Activated CD8-positive, alpha-beta T cell treated with anti-CD3 and anti-CD28 coated beads for 36 hours (primary cell): ENCODE results near the gene GCLC. TPM values are rescaled to one million over a fixed set of nuclear protein-coding genes. Genes with fewer than 3 reads are reported as not detected.

ENCODE experiments used
- ATAC-seq: fragments of 200-7000 bp; cut with Tn5 transposase; one replicate; pipeline ENCODE4 v1.10.0; 2021; ENCODE audit warnings: mild to moderate bottlenecking, moderate library complexity
- CTCF ChIA-PET: fragments of 350-600 bp; sonication (Branson Sonifier 250); formaldehyde crosslinking; loops from one replicate; lab custom pipeline; 2021; ENCODE audit warnings: antibody characterized with exemption; lab: Charles Lee
- POLR2A ChIA-PET: fragments of 350-600 bp; sonication (Branson Sonifier 250); formaldehyde crosslinking; loops from one replicate; lab custom pipeline; 2021; ENCODE audit warnings: antibody characterized with exemption; lab: Charles Lee
- DNase-seq: peaks from one replicate; pipeline ENCODE4 v3.0.0-alpha.2; 2020
- H3K27ac Mint-ChIP-seq: one replicate; pipeline ENCODE4 v1.8.0; 2021; ENCODE audit warnings: mild to moderate bottlenecking, mixed read lengths
- H3K27me3 Mint-ChIP-seq: one replicate; pipeline ENCODE4 v1.8.0; 2021; ENCODE audit warnings: mixed read lengths
- H3K36me3 Mint-ChIP-seq: one replicate; pipeline ENCODE4 v1.8.0; 2021; ENCODE audit warnings: low read depth, mixed read lengths
- H3K4me1 Mint-ChIP-seq: one replicate; pipeline ENCODE4 v1.8.0; 2021; ENCODE audit warnings: low read depth, mixed read lengths
- H3K4me3 Mint-ChIP-seq: one replicate; pipeline ENCODE4 v1.8.0; 2021; ENCODE audit warnings: mild to moderate bottlenecking, moderate library complexity, mixed read lengths
- H3K9me3 Mint-ChIP-seq: one replicate; pipeline ENCODE4 v1.8.0; 2021; ENCODE audit warnings: mixed read lengths
- intact Hi-C: fragments of 100-400 bp; cut with micrococcal nuclease; formaldehyde crosslinking; loops from one replicate; pipeline ENCODE4 v1.10.0; 2022
- total RNA-seq, 2 experiments: library from RNA; stranded (reverse); gene quantifications; one replicate each; pipeline ENCODE4 v1.2.3, GENCODE V29; 2021
- TF ChIP-seq, protein P1 (sequence below): fragments of 200-600 bp; IDR thresholded peaks from one replicate; pipeline ENCODE4 v1.8.0; 2022; ENCODE audit warnings: antibody characterized with exemption, mild to moderate bottlenecking

The GCLC gene
- total RNA-seq, 2 experiments from 2014 or later = 17.0 to 18.6 TPM

DNA sequence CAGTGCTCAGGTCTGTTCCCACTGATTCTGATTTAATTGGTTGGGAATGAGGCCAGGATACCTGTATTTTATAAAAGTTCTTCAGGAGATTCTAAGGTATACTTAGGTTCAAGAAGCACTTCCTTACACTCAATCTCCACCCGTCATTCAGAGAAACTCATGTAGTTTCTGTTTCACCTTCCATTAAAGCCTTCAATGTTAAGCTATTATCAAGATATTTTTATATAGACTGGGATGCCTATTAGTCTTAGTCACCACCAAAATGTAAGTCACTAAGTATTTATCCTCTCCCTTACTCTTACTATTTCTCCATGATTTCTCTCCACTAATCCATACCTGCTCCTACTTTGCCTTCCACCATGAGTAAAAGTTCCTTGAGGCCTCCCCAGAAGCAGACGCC, 38.1 kb upstream of the GCLC start:
- H3K27ac Mint-ChIP-seq = no peak overlapping the region
- TF ChIP-seq, protein P1, sequence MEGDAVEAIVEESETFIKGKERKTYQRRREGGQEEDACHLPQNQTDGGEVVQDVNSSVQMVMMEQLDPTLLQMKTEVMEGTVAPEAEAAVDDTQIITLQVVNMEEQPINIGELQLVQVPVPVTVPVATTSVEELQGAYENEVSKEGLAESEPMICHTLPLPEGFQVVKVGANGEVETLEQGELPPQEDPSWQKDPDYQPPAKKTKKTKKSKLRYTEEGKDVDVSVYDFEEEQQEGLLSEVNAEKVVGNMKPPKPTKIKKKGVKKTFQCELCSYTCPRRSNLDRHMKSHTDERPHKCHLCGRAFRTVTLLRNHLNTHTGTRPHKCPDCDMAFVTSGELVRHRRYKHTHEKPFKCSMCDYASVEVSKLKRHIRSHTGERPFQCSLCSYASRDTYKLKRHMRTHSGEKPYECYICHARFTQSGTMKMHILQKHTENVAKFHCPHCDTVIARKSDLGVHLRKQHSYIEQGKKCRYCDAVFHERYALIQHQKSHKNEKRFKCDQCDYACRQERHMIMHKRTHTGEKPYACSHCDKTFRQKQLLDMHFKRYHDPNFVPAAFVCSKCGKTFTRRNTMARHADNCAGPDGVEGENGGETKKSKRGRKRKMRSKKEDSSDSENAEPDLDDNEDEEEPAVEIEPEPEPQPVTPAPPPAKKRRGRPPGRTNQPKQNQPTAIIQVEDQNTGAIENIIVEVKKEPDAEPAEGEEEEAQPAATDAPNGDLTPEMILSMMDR = no peak
- no peak overlapping the region for H3K4me3 Mint-ChIP-seq
- H3K4me1 Mint-ChIP-seq = peaks cover 8% of the 10 kb centered on the region
- POLR2A ChIA-PET = no interaction called here
- no peak for ATAC-seq
- H3K9me3 Mint-ChIP-seq = peaks cover 3% of the 10 kb centered on the region
- no peaks in the 10 kb centered on the region for H3K27me3 Mint-ChIP-seq
- no peak for DNase-seq
- CTCF ChIA-PET = no interaction called here
- H3K36me3 Mint-ChIP-seq = no peaks in the 10 kb centered on the region
- intact Hi-C loops = no loop called here

DNA sequence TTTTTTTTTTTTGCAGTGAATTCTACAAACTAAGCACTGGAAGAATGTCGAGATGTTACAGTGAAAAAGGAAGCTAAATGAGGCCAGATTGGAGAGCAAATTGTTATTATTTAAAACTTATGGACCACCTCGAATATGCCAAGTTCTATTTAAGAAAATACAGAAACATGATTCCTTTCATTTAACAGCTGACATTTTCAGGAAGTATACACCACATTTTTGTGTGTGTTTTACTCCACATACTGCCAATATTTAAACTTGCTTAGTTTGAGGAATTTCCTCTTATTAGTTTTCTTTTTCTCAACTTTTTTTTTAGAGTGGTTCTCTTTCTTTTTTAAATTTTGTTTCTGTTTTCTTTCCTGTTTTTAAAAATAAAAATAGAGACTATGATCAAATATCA, 37.0 kb upstream of the GCLC start:
- no peak for ATAC-seq
- intact Hi-C loops = no loop called here
- DNase-seq = no peak
- H3K27ac Mint-ChIP-seq = no peak overlapping the region
- H3K9me3 Mint-ChIP-seq = peaks cover 3% of the 10 kb centered on the region
- H3K36me3 Mint-ChIP-seq = no peaks in the 10 kb centered on the region
- CTCF ChIA-PET = no interaction called here
- H3K4me3 Mint-ChIP-seq = no peak overlapping the region
- no peaks in the 10 kb centered on the region for H3K27me3 Mint-ChIP-seq
- POLR2A ChIA-PET = no interaction called here
- peaks cover 3% of the 10 kb centered on the region for H3K4me1 Mint-ChIP-seq
- TF ChIP-seq, protein P1 = no peak

DNA sequence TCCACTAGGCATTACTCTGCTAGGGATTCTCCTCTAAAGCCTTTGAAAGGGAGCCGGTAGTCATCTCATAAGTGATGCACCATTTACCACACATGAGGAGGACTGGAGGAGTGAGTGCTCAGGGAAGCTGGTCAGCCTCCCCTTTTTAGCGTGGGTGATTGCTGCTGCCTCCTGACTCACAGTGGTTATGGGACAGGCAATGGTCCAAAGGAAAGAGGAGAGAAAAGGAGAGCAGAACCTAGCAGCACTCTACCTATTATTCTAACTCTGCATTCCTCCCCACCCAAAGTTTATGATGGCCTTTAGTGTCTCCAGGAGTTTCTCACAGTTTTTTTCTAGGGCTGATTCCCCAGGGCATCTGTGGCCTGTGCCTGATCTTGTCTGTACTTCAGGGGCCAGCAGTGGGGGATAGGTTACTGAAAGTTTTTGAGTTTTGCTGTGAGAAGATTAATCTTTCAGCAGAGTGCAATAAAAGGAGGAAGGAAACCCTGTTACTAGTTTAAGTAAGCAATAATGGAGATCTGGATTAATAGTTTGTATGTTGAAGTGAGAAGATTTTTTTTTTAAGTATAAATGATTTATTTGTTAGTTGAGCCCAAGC, 36.4 kb upstream of the GCLC start:
- Mint-ChIP-seq H3K9me3 (peaks cover 3% of the 10 kb centered on the region), H3K4me1 (peaks cover 3% of the 10 kb centered on the region), H3K27ac (no peak overlapping the region), H3K36me3 (no peaks in the 10 kb centered on the region), H3K4me3 (no peak overlapping the region), H3K27me3 (no peaks in the 10 kb centered on the region)
- TF ChIP-seq, protein P1 = no peak
- CTCF ChIA-PET = no interaction called here
- ATAC-seq (peak; percentile 7), DNase-seq (no peak)
- POLR2A ChIA-PET = no interaction called here
- intact Hi-C loops = no loop called here

DNA sequence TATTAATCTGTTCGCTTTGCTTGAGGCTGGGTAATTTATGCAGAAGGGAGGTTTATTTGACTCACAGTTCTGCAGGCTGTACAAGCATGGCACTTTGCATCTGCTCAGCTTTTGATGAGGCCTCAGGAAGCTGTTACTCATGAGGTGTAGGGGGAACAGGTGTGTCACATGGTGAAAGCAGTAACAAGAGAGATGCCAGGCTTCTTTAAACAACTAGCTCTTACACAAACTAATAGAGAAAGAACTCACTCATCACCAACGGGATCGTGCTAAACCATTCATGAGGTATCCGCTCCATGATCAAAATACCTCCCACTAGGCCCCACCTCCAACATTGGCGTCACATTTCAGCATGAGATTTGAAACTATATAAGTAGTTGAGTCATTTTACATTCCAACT, 34.4 kb upstream of the GCLC start:
- Mint-ChIP-seq H3K36me3 (no peaks in the 10 kb centered on the region), H3K4me1 (peaks cover 3% of the 10 kb centered on the region), H3K27me3 (no peaks in the 10 kb centered on the region), H3K27ac (no peak overlapping the region), H3K9me3 (peaks cover 3% of the 10 kb centered on the region), H3K4me3 (no peak overlapping the region)
- DNase-seq (peak; percentile 12), ATAC-seq (peak; percentile 83)
- intact Hi-C loops = no loop called here
- ChIA-PET CTCF (interaction anchor here (0.8 kb wide), 1 partner anchor 21 kb away, joined by 3 read pairs; no protein-coding TSS in a partner anchor), POLR2A (interaction anchor here (0.9 kb wide), 1 partner anchor 35 kb away, joined by 3 read pairs; the partner anchor contains the start of gene GCLC)
- TF ChIP-seq, protein P1 = no peak

DNA sequence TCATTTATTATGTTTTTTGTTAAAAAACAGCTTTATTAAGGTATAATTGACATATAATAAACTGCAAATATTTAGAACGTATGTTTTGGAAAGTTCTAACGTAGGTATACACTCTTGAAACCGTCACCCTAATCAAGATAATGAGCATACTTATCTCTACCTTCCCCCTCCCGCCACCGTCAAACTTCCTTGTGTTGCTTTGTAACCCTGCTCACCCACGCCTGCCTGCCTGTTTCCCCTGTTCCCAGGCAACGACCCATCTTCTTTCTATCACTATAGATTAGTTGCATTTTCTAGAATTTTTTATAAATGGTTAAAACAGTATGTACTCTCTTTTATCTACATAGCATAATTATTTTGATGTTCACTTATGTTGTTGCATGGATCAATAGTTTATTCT, 33.5 kb upstream of the GCLC start:
- intact Hi-C loops = no loop called here
- H3K27me3 Mint-ChIP-seq = no peaks in the 10 kb centered on the region
- no peak overlapping the region for H3K27ac Mint-ChIP-seq
- ChIA-PET CTCF (interaction anchor here (0.8 kb wide), 1 partner anchor 20 kb away, joined by 3 read pairs; no protein-coding TSS in a partner anchor), POLR2A (no interaction called here)
- H3K9me3 Mint-ChIP-seq = peaks cover 3% of the 10 kb centered on the region
- TF ChIP-seq, protein P1 = no peak
- no peak overlapping the region for H3K4me3 Mint-ChIP-seq
- H3K4me1 Mint-ChIP-seq = peaks cover 3% of the 10 kb centered on the region
- no peaks in the 10 kb centered on the region for H3K36me3 Mint-ChIP-seq
- no peak for DNase-seq
- no peak for ATAC-seq
